ENCODE measurements around the gene OLFML3.
"Not testable (repeated sequence)": the region's sequence is repeated elsewhere in the genome, so short reads cannot be mapped to it uniquely, and the experiment has no call there.

Gene OLFML3

GRCh38 chr1:113978863-113979702 lies at the start of gene OLFML3:
OLFML3 (plus strand) TSS chr1:113979474; CDS start chr1:113979517, 43 bp downstream.
- peak; percentile 32 for DNase-seq (ENCODE audit: low read depth)

GRCh38 chr1:113929750-113930498 lies 49.4 kb upstream of the OLFML3 start:
- peak; percentile 43 for DNase-seq (ENCODE audit: low read depth)

- DNase-seq (ENCODE audit: low read depth): peak; percentile 30
These were observed 48.6 kb upstream of the OLFML3 start for GRCh38 chr1:113930499-113931161.

- DNase-seq (ENCODE audit: low read depth): no peak
These were observed 47.8 kb upstream of the OLFML3 start for GRCh38 chr1:113931451-113931851.

- DNase-seq (ENCODE audit: low read depth): no peak
These were observed 45.3 kb upstream of the OLFML3 start for GRCh38 chr1:113934006-113934405.

- no peak for DNase-seq (ENCODE audit: low read depth)
These were observed 44.7 kb upstream of the OLFML3 start for GRCh38 chr1:113934511-113935055.

GRCh38 chr1:113935176-113935575 lies 44.1 kb upstream of the OLFML3 start:
- no peak for DNase-seq (ENCODE audit: low read depth)

- DNase-seq (ENCODE audit: low read depth): no peak
These were observed 43.3 kb upstream of the OLFML3 start for GRCh38 chr1:113935970-113936369.

- DNase-seq (ENCODE audit: low read depth): no peak
These were observed 42.1 kb upstream of the OLFML3 start for GRCh38 chr1:113937146-113937545.

- DNase-seq (ENCODE audit: low read depth): no peak
These were observed 41.1 kb upstream of the OLFML3 start for GRCh38 chr1:113938192-113938591.

- DNase-seq (ENCODE audit: low read depth): peak; percentile 40
These were observed 38.7 kb upstream of the OLFML3 start for GRCh38 chr1:113940365-113941244.

- no peak for DNase-seq (ENCODE audit: low read depth)
These were observed 38.1 kb upstream of the OLFML3 start for GRCh38 chr1:113941245-113941559.

GRCh38 chr1:113942527-113942926 lies 36.7 kb upstream of the OLFML3 start:
- DNase-seq (ENCODE audit: low read depth): no peak

- DNase-seq (ENCODE audit: low read depth): no peak
These were observed 36.1 kb upstream of the OLFML3 start for GRCh38 chr1:113943028-113943811.

GRCh38 chr1:113945329-113945728 lies 33.9 kb upstream of the OLFML3 start:
- DNase-seq (ENCODE audit: low read depth): no peak

- DNase-seq (ENCODE audit: low read depth): no peak
These were observed 33.2 kb upstream of the OLFML3 start for GRCh38 chr1:113946112-113946511.

- no peak for DNase-seq (ENCODE audit: low read depth)
These were observed 32.4 kb upstream of the OLFML3 start for GRCh38 chr1:113946678-113947387.

GRCh38 chr1:113947388-113948107 lies 31.7 kb upstream of the OLFML3 start:
- no peak for DNase-seq (ENCODE audit: low read depth)

GRCh38 chr1:113948151-113948550 lies 31.1 kb upstream of the OLFML3 start:
- DNase-seq (ENCODE audit: low read depth): not testable (repeated sequence)
